Fibroblast of skin of left quadriceps (primary cell): Measurements from ENCODE around the gene FGD1.

Experiments
- DNase-seq, 2 experiments: peaks; one replicate each; pipeline ENCODE4 v3.0.0-alpha.2; 2013; ENCODE audit warnings: low read depth in 2 of 2

The FGD1 gene

GRCh38 chrX:54473993-54474859 lies 21.8 kb downstream of the FGD1 start:
- no peak for DNase-seq

GRCh38 chrX:54470054-54470760 lies 25.8 kb downstream of the FGD1 start:
- DNase-seq: no peak

GRCh38 chrX:54452920-54453319 lies 43.1 kb downstream of the FGD1 start:
- DNase-seq: no peak

GRCh38 chrX:54449929-54450328 lies 46.1 kb downstream of the FGD1 start:
- DNase-seq: no peak

- no peak for DNase-seq
Observed at GRCh38 chrX:54447461-54447860, 48.6 kb downstream of the FGD1 start.

- DNase-seq: no peak
Observed at GRCh38 chrX:54446084-54446483, 50.0 kb downstream of the FGD1 start.

GRCh38 chrX:54444752-54445151 lies 51.3 kb downstream of the FGD1 start:
- DNase-seq: no peak

GRCh38 chrX:54442790-54443189 lies 53.2 kb downstream of the FGD1 start:
- DNase-seq: no peak

- peak; percentile 65 to 69 for DNase-seq
Observed at GRCh38 chrX:54439960-54440871, 55.8 kb downstream of the FGD1 start, which contains the start of gene TSR2. Gene TSR2 (plus strand): TSS chrX:54440404. CDS start chrX:54440422, 18 bp downstream.

GRCh38 chrX:54435121-54435520 lies 60.9 kb downstream of the FGD1 start:
- DNase-seq: no peak

- DNase-seq: no peak
Observed at GRCh38 chrX:54430519-54430918, 65.5 kb downstream of the FGD1 start.

- no peak for DNase-seq
Observed at GRCh38 chrX:54427837-54428424, 68.1 kb downstream of the FGD1 start.

GRCh38 chrX:54423161-54423888 lies 72.7 kb downstream of the FGD1 start:
- no peak for DNase-seq

- DNase-seq: no peak
Observed at GRCh38 chrX:54422168-54422567, 73.9 kb downstream of the FGD1 start.

GRCh38 chrX:54419559-54420302 lies 76.3 kb downstream of the FGD1 start:
- DNase-seq: no peak

GRCh38 chrX:54416965-54417364 lies 79.1 kb downstream of the FGD1 start:
- DNase-seq: no peak

GRCh38 chrX:54415534-54416350 lies 80.3 kb downstream of the FGD1 start:
- no peak for DNase-seq

- peak; percentile 2 to 4 for DNase-seq
Observed at GRCh38 chrX:54413753-54414152, 82.3 kb downstream of the FGD1 start.

- no peak for DNase-seq
Observed at GRCh38 chrX:54411732-54412131, 84.3 kb downstream of the FGD1 start.
